Epithelial cell of proximal tubule (primary cell): ENCODE results near the gene GAP43. TPM values are rescaled to one million over a fixed set of nuclear protein-coding genes. Genes with fewer than 3 reads are reported as not detected.

ENCODE experiments used
- DNase-seq: peaks from one replicate; pipeline ENCODE4 v3.0.0-alpha.2; 2011; ENCODE audit warnings: low read depth
- H3K4me3 ChIP-seq: 2 replicates; pipeline ENCODE4 v1.5.1; 2011; ENCODE audit warnings: low read depth, mild to moderate bottlenecking, low read length
- CTCF ChIP-seq: conservative IDR thresholded peaks from 2 replicates; pipeline ENCODE4 v1.5.1; 2012; ENCODE audit warnings: low read depth, mild to moderate bottlenecking, low read length
- total RNA-seq: library from RNA; depleted of rRNA; stranded (reverse); fragments of >200 nt; gene quantifications from 2 replicates; pipeline ENCODE4 v1.2.3, GENCODE V29; 2015

The GAP43 gene
- total RNA-seq, 1 donor from 2014 or later: not detected

- TF ChIP-seq CTCF: no peak
- DNase-seq: no peak
- H3K4me3 ChIP-seq: no peak overlapping the region
These were observed 76.4 kb downstream of the GAP43 start for GRCh38 chr3:115699706-115700105.

- DNase-seq: no peak
- no peak for TF ChIP-seq CTCF
- H3K4me3 ChIP-seq: no peak overlapping the region
These were observed 79.3 kb downstream of the GAP43 start for GRCh38 chr3:115702598-115702997.

GRCh38 chr3:115704661-115705338, 81.5 kb downstream of the GAP43 start:
- no peak overlapping the region for H3K4me3 ChIP-seq
- no peak for TF ChIP-seq CTCF
- DNase-seq: no peak

- DNase-seq: no peak
- TF ChIP-seq CTCF: no peak
- no peak overlapping the region for H3K4me3 ChIP-seq
These were observed 83.1 kb downstream of the GAP43 start for GRCh38 chr3:115706311-115706829.

GRCh38 chr3:115708540-115708939, 85.2 kb downstream of the GAP43 start:
- DNase-seq: no peak
- no peak for TF ChIP-seq CTCF
- H3K4me3 ChIP-seq: no peak overlapping the region

- no peak for TF ChIP-seq CTCF
- DNase-seq: no peak
- no peak overlapping the region for H3K4me3 ChIP-seq
These were observed 85.8 kb downstream of the GAP43 start for GRCh38 chr3:115709093-115709492.

GRCh38 chr3:115709931-115710330, 86.6 kb downstream of the GAP43 start:
- DNase-seq: no peak
- H3K4me3 ChIP-seq: no peak overlapping the region
- no peak for TF ChIP-seq CTCF
